SK-N-SH (cell line): Measurements from ENCODE around the gene NDUFS7.

ENCODE experiments used
- EP300 ChIP-seq, 2 experiments: IDR thresholded peaks; 2 replicates each; pipeline versions ENCODE4 v1.4.0 to v1.6.1; 2012; ENCODE audit warnings: borderline replicate concordance in 1 of 2, low read depth in 1 of 2, low read length in 1 of 2
- TCF12 ChIP-seq: IDR thresholded peaks from 2 replicates; pipeline ENCODE4 v1.4.0; 2012
- TF ChIP-seq, protein P1 (sequence below): fragments of 200-600 bp; sonication (generic); IDR thresholded peaks from 2 replicates; pipeline ENCODE4 v1.6.1; 2017; ENCODE audit warnings: antibody characterized with exemption, mild to moderate bottlenecking, moderate library complexity

DNA sequence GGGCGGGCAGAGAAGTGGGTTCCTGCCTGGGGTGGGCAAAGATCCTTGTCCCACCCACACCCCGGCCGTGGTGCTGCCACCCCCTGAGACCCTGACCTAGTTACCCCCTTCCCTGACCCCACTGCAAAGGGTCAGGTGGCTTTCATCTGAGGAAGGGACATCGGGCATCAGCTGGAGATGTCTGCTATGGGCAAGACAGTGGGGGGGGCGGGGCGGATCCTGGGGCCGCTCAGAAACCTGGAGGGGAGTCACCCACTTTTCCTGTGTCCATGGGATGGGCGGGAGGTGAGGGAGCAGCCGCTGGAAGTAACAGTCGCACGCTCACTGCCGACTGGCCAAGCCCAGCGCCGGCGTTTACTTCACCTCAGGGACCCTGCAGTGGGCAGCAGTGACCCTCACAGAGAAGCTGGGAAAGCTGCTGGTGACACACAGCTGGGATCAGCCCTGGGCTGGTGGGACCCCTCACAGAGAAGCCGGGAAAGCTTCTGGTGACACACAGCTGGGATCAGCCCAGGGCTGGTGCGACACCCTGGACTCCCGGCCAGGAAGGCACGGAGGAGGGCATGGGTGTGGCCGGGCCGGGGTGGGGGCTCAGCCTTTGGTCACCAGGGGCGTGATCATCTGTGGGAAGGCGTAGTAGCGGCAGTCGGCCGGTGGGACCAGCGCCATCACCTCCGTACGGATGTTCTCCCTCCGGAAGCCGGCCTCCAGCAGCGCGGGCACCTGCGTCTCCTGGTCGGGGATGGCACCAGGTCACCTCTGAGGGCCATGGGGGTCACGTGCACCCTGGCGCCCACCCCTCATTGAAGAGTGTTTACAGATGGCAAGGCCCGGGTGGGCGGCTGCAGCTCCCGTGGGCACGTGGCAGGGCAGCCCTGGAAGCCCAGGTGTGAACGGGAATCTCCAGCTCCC is 13.3 kb downstream of the NDUFS7 start:
- TF ChIP-seq, protein P1, sequence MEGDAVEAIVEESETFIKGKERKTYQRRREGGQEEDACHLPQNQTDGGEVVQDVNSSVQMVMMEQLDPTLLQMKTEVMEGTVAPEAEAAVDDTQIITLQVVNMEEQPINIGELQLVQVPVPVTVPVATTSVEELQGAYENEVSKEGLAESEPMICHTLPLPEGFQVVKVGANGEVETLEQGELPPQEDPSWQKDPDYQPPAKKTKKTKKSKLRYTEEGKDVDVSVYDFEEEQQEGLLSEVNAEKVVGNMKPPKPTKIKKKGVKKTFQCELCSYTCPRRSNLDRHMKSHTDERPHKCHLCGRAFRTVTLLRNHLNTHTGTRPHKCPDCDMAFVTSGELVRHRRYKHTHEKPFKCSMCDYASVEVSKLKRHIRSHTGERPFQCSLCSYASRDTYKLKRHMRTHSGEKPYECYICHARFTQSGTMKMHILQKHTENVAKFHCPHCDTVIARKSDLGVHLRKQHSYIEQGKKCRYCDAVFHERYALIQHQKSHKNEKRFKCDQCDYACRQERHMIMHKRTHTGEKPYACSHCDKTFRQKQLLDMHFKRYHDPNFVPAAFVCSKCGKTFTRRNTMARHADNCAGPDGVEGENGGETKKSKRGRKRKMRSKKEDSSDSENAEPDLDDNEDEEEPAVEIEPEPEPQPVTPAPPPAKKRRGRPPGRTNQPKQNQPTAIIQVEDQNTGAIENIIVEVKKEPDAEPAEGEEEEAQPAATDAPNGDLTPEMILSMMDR, result no peak
- TF ChIP-seq EP300 (IDR thresholded peaks at IDR 0.05; ENCODE audit: borderline replicate concordance in 1 of 2, low read depth in 1 of 2, low read length in 1 of 2) (no peak), TCF12 (no peak)
